Central memory CD4-positive, alpha-beta T cell (primary cell): Measurements from ENCODE around the gene SCAMP4.
A peak's percentile ranks its signal among the peaks of the same experiment; 100 is the strongest.
"Not testable (repeated sequence)": the region's sequence is repeated elsewhere in the genome, so short reads cannot be mapped to it uniquely, and the experiment has no call there.

Experiments
- DNase-seq: peaks from one replicate; pipeline ENCODE4 v3.0.0; 2022

The SCAMP4 gene

GRCh38 chr19:1867349-1867724 is 37.9 kb upstream of the SCAMP4 start:
- DNase-seq: no peak

DNA sequence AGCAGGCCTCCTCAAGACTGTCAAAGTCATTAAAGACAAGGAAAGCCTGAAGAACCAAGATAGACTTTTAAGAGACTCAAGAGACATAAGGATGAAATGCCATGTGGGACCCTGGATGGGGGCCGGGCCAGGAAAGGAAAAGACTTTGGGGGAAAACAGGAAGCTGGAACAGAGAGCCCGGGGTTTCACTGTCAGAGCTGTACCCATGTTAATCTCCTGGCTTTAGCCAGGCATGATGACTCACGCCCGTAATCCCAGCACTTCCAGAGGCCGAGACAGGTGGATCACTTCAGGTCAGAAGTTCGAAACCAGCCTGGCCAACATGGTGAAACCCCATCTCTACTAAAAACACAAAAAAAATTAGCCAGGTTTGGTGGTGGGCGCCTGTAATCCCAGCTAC is 36.2 kb upstream of the SCAMP4 start:
- DNase-seq: no peak

DNA sequence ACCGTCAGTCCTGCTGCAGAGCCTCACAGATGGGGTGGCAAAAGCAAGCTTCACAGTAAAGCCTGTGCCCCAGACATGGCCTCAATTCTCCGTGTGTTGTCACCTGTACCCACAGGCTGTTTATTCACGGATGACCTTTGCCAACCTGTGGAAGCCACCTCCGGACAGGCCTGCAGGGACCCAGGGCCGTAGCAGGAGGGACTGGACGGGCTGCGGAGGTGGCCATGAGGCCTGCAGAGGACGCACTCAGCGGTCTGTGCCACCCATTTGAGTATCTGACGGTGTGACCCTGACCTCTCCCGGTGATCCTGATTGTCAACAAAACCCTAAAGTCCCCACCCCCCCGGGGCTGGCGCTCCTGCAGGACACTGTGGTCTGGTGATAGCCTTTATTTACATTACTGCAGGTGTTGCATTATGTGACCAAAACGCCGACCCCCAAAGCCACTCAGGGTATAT is 34.0 kb upstream of the SCAMP4 start:
- DNase-seq: no peak

- no peak for DNase-seq
These were observed 33.6 kb upstream of the SCAMP4 start for GRCh38 chr19:1871630-1872029.

DNA sequence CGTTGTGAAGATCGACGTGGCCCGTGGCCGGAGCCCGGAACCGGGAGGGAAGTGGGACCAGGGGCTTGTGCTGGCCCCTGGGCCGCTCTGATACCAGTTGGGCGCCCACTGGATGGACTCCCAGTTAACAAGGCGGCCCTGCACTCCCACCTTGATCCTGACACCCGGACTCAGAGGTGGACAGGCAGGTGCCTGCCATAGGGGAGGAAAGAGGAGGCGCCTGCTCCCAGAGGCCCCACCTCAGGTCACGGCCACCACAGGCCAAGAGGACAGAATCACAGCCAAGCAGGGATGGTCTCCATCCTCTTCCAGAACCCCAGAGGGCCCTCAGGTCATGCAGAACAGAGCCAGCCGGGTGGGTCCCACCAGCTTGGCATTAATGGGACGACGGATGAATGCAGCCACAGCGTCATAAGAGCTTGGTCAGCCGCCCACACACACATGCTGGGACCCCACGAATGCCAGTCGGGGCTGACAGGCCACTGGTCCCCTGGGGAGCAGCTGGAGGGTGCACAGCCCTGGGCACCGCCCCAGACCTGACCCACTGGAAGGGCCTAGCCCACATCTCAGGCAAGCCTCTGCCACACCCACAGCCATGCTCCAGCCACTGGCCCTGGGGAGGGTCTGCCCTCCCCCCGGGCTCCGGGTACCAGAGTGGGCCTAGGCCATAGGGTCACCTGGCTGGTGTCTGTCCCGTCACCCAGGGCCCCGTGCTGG is 32.2 kb upstream of the SCAMP4 start:
- no peak for DNase-seq

DNA sequence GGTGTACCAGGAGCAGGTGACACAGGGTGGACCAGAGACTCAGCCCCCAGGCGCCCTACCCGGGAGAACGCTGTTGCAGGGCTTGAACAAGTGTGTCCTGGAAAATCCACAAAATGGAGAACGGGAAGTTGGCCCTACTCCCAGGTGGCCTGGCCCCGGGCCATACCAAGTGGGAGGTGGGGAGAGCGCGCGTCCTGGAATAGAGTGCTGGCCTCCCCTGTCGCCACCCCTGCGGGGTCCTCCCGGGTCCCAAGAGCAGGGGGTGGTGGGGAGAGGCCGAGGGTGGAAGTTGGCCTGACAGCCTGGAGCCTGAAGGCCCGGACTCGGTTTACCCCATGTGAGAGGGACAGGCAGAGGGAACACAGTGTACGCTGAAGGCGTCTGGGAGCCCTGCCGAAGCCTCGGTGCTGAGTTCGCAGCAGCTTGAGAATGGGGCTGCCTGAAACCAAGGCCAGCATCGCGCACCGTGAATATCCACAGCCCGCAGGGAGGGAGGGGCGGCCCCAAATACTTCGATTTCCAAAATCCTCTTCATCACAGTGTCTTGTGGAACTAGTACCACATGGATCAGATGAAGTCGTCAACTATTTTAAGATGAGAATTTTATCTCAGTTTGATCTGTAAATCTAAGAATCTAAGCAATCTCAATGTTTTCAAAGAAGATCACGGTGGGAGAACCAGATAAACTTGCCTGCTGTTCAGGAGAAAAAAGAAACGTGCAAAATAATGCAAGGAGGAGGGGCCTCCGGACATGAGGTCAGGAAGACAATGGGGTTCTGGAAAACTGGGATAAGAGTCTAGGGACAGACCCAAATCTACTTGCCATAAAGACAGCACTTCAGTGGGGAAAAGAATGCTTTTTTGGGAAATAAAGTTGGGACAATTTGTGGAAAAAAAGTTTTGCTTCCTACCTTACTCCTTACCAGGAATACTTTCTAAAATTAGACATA is 31.4 kb upstream of the SCAMP4 start:
- DNase-seq: no peak

GRCh38 chr19:1874554-1875185 is 30.5 kb upstream of the SCAMP4 start:
- peak; percentile 64 for DNase-seq

DNA sequence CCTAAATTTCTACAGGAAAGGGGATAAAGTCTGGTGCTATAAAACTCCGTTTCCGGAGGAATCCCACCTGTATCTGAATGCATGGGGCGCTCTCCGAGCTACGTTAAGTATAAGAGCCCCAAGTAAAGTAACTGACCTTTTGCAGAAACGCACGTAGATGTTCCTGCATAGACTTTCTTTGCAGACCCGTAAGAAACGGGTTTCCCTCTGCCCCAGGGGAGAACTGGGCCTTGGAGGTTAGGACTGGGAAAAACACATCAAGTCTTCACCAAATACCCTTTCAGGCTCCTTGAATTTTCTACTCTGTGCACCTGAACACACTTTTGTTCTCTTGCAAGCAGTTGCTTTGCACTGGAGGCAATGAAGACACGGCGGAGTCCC is 29.9 kb upstream of the SCAMP4 start:
- not testable (repeated sequence) for DNase-seq

DNA sequence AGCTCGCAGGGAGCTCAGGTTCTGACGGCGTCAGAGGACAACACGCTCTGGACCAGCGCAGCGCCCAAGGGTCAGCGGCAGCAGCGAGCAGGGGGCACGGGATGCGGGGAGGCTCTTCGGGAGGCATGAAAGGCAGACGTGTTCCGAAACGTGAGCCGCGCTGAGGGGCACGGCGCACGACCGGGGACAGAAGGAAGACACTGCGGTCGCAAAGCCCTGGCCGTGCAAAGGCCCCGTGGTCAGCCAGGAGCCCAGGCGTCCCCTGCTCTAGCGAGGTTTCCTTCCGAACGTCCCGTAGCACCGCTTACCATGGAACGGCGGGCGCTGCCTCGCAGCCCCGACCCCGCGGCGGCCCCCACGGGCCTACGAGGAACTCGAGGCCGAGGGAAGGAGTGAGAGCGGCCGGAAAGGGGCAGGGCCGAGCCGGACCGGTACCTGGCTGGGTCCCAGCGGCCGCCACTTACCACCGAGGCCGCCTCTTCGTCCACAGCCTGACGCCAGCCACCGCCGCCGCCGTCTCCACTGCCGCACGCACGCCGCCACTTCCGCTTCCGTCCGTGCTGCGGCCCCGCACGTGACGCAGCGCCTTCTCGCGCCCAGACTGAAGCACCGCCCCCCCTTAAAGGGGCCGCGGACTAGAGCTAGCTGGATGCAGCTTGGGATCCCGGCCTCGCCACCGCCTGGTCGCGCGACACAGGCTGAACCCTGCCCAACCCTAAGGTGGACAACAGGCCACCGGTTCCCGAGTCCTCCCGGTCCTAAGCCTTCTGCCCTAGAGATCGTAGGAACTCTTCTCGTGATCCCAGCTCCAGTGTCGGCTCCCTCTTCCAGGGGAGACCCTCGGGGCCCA is 29.3 kb upstream of the SCAMP4 start:
- DNase-seq: peak; percentile 86

DNA sequence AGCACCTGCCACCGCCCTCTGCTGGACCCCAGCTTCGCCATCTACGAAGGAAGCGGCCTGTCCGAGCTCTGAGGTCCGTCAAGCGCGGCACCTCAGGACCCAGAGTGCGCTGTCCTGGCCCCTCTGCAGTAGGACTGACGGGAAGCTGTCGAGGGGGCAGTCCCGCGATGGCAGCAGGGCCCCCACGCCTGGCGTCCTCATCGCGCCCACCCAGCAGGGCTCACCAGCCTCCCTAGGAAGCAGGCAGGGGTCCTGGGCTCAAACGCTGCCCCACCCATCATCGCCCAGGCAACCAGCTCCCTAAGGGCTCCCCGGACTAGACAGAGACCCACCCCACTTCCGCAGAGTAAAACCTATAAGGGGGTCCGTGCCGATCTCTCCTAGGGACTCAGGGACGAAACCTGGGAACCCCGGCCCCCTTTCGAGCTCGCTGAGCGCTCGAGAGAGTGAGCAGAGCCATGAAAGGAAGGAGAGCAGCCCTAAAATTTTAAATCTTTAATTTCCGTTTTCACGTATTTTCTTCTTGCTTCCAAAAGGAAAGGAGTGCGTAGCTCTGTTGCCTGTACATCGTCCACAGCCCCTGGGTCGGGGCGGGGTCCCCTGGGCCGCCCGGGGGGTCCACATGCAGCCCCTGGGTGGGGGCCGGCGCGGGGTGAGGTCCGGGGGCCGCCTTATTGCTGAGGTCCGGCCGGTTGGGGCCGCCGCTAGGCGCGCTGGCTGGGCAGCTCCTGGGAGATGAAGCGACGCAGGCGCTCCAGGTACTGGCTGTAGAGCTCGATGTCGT is 28.5 kb upstream of the SCAMP4 start:
- not testable (repeated sequence) for DNase-seq

GRCh38 chr19:1877280-1877660 is 27.9 kb upstream of the SCAMP4 start:
- not testable (repeated sequence) for DNase-seq

DNA sequence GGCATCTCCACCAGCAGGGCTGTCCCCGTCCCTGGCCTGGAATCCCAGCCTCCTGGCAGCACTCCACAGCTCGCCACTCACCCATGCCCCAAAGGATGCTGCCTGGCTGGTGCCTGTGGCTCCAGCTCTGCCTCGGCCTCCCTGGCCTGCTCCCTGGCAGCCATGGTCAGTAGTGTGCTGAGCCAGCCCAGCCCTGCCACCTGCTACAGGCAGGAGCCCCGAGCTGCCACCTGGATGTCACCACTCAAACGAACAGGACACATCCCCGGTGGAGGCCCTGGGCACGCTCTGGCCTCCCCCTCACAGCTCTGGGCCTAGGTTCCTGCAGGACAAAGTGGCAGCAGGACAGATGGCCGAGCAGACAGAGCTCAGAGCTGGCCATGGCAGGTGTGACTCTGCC is 26.6 kb upstream of the SCAMP4 start:
- DNase-seq: not testable (repeated sequence)

DNA sequence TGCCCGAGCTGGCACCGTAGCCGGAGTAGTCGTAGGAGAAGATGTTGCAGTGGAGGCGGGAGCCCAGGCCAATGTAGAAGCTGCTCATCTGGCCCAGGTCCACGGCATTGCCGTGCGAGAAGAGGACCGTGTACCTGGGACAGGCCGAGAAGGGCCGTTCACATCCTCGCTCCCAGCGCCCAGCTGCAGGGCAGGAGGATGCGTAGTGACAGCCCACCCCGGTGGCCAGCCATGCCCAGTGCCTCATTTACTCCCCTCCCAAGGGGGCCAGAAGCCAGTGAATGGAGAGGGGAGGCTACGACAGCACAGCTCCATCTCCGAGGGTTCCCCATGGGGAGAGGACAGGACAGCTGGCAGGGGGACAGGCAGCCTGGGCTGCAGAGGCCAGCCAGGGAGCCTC is 25.2 kb upstream of the SCAMP4 start:
- not testable (repeated sequence) for DNase-seq

DNA sequence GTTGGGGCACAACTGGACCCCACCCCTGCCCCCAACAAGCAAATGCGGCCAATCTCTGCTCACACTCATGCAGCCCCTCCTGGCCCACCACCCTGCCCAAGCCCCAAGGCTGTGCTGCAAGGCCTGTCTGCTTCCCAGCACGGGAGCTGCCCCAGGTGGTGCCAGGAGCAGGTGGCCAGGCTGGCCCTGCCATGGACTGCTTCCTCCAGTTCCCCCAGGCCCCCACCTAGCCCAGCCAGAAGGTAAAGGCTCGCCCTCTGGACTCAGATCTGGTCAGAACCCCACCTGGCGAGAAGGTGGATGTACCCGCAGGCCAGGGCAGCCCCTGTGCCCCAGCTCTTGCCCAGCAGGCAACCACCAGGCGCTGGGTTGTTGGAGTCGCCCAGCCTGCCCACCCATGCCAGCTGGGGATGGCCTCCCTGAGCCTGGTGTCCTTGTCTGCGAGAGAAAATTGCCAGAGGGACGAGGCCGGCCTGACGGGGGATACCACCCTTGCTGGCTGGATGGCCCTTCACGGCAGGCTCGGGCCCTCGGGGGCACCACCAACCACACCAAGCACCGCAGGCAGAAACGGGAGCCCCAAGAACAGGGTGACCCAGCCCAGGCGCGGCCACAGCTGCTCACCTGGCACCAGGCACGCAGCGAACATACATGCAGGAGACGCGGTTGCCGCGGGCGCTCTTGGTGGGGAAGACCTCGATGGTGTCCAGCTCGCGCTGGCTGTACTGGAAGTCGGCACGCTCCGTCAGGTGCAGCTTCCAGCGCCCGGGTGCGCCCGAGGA is 24.4 kb upstream of the SCAMP4 start:
- DNase-seq: no peak

DNA sequence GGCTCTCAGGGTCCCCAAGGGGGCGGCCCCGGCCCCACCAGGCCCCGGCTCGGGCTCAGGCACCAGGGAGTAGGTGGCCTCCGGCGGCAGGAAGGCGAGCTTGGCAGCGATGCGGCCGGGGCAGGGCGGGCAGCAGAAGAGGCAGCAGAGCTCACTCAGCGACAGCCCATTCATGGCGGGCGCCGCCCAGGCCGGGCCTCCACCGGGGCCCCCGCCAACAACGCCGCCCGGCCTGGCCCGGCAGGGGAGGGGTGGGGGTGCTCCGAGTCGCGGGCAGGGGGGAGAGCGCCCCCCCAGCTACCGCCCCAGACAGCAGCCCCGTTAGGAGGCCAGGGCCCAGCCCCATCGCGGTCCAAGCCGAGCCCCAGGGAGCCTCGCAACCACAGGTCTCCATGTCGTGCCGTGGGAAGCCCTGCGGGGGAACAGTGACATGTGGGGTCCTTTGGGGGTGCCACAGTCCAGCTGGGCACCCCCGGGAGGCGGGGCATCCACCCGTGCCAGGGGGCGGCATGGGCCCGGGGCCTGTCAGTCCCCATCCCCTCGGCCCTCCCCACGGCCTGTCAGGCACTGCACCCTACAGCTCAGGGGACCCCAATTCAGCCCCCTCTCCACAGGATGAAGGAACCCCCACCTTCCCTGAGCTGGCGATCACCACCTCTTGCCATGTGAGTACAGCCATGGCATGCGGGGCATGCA is 23.7 kb upstream of the SCAMP4 start:
- DNase-seq: not testable (repeated sequence)

- DNase-seq: peak; percentile 88
These were observed 23.0 kb upstream of the SCAMP4 start for GRCh38 chr19:1882089-1882785.

DNA sequence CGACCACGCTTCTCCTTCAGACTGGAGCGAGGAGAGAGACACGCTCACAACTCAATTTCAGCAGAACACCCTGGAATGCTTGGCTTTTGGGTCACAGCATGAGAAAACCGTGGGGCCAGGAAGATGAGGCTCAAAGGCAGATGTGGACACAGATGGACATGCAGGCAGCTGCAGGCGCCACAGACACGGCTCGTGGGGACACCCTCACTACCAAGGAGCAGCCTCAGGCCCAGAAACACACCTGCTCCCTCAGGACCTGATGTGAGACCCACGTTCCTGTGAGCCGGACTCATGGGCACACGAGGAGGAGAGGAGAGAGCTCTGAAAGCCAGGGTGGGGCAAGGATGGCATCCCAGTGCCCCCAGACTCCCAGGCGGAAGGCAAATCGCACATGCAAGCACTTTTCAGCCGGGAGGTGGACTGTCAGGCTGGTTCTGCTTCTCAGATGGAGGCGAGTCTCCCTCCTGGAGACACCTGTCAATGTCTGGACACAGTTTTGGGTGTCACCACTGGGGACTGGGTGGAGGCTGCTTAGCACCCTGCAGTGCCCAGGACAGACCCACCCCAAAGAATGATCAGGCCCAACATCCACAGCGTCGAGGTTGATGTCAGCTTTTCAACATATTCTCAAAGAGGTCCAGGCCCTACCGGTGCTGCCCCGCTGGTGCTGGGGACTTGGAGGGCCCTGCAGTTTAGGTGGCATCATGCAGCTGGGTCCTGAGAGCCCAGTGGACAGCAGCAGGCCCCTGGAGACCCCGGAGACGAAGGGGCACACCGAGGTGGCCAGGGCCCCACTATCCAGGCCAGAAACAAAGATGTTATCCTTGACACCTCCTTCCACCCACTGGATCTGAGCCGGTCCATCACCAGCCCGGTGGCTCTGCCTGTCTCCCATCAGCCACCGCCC is 22.2 kb upstream of the SCAMP4 start:
- no peak for DNase-seq

GRCh38 chr19:1883784-1884183 is 21.4 kb upstream of the SCAMP4 start:
- DNase-seq: no peak
